NCI-H446 (cell line): Measurements from ENCODE around the gene CDC42BPB.

Source experiments
- DNase-seq, 2 experiments: peaks; one replicate each; lab custom pipeline; 2025; lab: John Stamatoyannopoulos, UW

The CDC42BPB gene

DNA sequence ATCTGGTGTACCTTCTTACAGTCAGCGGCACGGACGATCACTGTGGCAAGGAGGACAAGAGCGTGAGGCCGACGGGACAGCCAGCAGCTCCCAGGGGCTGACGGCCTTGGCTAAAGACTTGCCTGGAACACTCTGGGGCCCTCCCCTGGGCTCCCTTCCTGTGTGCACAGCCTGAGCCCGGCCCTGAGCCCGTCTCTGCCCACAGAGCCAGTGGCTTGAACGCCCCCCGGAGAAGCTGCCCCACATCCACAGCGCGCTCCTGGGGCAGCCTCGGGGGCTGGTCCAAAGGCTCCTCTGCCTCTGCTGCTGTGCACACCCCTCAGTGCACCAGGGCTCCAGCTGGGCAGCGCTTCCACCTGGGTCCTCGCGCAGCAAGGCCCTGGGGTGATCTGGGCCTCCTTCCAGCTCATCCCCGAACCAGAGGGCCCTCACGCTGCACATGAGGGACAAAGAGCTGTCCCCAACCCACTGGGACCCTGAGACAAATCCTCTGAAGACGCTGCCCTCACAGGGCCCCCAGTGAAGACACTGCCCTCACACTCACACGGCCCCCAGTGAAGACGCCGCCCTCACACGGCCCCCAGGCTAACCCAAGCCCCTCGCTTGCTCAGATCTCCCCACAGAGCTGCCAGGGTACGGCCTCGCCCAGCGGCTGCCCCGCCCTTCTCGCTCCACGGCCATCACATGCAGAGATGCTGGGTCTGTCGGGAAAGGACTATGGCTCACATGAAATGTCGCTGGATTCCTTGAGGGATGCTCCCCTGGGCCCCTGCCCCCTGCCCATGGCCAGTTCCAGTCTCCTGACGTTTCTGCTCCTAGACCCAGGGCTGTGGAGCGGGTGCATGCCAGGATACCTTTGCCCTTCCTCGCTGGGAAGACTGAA, 112.7 kb downstream of the CDC42BPB start:
- no peak for DNase-seq

- no peak for DNase-seq
Observed at GRCh38 chr14:102943979-102944378, 113.4 kb downstream of the CDC42BPB start.

- DNase-seq = no peak
Observed at GRCh38 chr14:102943454-102943853, 113.9 kb downstream of the CDC42BPB start.

DNA sequence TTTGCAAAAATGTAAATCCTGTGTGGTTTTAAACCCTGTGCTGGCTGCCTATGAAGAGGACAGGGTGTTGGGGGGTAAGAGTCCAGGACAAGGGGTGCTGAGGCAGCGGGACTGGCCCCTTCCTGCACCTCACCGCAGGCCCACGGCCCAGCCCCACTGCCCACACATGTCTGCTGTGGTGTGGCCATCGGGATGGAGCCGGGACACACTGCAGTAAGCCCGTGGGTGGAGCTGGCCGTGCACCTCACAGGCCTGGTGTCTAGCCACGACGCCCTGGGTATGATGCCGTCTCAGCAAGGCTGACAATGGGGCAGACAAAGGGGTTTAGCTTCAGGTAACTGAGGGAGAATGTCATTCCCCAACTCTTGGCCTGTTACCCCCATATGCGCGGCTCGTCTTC, 115.3 kb downstream of the CDC42BPB start:
- no peak for DNase-seq

DNA sequence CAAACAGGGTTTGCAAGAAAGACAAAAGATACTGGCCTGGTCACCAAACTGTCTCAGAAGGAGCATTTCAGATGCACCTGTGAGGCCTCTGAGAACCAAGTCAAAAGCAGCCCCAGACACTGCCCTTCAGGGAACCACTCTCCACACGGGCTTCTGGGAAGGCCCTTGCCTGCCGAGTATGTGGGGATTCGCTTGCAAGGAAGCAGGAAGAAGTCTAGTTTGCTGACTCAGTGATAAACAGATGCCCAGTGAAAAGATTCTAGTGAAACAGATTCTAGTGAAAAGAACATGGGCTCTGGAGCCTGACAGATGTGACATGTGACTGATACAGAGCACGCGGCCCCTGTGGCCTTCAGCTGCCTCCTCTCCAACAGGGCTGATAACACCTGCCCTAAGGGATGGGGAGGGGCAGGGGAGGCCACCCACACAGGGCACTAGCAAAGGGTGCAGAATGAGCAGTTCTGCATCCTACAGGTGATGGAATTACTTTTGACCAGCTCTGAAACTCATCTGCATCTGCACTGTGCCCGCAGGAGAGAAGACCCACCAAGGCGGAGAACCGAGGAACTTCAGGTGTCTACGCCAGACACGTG, 115.8 kb downstream of the CDC42BPB start:
- DNase-seq = no peak

DNA sequence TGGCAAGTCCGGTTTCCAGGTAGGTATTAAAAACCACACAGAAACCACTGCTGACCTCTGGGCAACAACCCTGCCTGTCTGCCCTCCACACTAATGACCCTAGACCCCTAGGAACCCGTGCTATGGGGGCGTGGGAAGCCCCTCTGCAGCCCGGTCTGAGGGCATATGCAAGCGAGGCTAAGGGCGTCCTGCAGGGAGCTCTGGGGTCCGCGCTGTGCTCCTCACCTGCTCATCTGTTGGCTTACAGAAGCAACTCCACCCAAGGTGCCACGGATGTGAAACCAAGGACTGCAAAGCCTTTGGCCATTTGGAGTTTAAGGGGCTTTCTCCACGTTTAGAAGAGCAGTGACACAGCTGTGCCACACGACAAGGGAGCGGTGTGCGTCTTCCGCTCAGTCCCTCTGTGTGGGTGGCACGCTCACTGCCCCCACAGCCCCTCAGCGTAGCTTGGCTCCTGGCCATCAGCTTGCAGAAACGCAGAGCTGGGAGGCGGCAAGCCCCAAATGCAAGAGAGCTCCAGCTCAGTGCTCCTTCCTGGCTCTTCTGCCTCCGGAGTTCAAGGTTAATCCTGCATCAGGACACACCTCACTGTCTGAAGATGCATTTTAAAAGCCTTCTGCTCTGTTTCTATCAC, 116.5 kb downstream of the CDC42BPB start:
- no peak for DNase-seq

DNA sequence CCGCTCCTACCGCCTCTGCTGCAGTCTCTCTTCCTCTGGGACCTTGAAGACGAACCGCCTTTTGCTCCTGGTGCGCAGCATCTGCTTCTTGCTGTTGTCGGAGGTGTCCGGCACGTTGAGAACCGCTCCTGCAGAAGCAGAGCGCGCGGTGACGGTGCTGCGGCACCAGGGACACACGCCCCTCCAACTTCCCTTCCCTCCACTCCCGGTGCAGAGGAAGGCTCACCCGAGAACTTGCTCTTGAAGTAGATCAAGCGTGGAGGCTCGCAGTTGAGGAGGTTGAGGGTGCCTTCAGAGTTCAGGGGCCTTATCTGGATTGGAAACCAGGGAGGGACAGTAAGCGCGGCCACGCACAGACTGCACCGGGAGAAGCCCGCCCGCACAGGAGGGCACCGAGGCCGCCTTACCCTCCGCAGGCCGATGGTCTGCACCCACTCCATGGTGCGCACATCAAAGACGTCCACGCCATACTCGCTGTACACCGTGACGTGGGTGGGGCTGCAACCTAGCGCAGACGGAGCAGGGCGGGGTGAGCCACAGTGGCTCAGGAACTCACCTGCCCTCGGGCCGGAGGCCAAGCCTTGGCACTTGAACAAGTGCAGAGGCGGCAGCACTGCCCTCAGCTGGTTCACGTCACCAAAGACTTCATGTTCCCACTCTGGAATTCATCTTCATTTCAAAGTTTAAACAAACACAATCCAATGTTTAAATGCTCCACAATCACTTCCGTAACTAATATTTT, 117.4 kb downstream of the CDC42BPB start:
- DNase-seq = no peak

- DNase-seq = no peak
Observed at GRCh38 chr14:102939329-102939728, 118.0 kb downstream of the CDC42BPB start.

GRCh38 chr14:102938191-102938590, 119.2 kb downstream of the CDC42BPB start:
- no peak for DNase-seq

DNA sequence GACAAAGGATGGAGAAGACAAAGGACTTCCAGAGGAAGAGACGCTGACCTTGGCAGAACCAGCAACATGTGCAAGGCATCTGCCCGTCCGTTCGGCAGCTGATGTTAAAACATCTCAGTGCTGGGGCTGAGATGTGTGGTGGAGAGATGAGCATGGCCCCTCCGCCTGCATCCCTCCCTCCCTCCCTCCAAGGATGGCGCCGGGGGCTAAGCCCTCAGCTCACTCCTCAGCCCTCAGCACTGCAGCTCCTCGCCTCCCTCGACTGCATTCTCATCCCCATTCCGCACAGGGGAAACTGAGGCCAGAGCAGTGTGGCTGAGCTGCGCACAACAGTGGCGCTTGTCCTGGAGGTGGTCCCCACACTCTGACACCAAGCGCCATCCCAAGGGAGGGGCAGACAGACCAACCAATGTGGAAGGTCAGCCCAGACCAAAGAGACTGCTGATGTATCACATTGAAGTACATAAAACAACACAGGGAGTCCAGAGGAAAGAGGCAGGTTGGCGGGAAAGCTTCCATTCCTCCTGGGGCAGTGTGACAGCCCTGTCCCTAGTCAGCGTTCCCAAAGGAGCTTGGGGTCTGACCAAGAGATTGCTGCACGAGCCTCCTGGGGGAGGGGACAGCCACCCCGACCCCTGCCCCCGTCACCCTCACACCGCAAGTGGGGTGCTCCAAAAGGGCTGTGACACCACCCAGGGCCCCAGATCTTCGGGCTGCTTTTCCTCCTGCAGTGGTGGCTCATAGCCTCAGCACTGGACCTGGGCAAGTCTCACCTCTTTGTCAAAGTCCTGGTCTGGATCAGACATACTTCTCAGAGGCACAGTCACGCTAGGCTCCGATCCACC, 119.8 kb downstream of the CDC42BPB start:
- no peak for DNase-seq

- DNase-seq = no peak
Observed at GRCh38 chr14:102935756-102936155, 121.6 kb downstream of the CDC42BPB start.

DNA sequence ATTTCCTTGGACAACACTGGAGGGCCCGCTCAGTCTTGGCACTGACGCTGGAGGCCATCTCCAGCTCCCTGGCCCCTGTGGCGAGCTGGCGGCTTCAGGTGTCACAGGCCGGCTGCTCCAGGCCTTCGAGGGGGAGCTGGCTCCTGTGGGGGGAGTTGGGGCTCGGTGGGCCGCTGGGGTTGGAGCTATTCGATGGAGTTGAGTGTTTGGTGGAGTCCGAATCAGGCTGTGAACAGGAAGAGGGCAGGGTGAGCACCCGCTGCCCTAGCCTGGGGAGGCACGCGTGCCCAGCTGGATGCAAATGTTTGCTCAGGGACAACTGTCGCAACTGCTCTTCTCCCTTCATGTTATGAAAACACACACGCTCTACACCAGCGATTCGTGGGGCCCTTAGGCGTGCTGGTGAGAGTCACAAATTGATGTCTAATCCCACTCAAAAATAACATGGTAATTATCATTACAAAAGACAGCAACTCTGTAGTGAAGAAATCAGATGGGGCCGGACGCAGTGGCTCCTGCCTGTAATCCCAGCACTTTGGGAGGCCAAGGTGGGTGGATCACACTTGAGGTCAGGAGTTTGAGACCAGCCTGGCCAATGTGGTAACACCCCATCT, 123.6 kb downstream of the CDC42BPB start:
- DNase-seq = no peak

- DNase-seq = no peak
Observed at GRCh38 chr14:102932484-102933248, 124.7 kb downstream of the CDC42BPB start.

DNA sequence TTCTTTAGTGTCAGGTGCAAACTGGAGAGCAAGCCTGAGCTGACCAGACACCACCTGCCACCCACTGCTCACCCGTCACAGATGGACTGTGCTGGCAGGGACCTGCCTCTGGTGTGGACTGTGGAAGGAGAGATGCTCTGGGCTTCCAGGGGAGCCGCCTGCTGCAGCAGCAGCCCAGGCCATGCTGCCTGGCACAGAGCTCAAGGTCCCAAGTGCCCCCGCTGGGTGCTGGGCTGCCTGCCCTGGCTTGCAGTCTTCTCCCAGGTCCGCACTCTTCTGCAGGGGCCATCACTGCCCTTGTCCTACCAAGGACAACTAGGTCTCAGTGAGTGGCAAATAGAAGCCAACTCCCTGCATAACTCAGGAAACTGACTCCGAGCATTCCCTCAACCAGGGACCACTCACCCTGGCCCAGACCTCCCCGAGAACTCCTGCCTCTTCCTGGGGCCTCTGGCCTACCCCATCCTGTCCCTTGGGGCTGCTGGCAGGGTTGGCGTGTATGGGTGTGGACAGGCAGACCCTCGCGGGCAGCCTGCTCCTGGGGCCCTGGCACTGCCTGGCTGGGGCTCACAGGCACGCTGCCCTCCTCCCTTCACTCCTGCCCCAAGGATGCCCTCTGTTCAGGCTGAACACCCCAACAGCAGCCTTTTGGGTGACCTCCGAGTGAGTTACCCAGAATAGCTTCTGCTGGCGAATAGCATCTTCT, 125.6 kb downstream of the CDC42BPB start:
- DNase-seq = no peak

GRCh38 chr14:102930753-102931579, 126.4 kb downstream of the CDC42BPB start:
- no peak for DNase-seq

GRCh38 chr14:102930138-102930752, 127.1 kb downstream of the CDC42BPB start:
- no peak for DNase-seq

GRCh38 chr14:102929241-102930137, 127.9 kb downstream of the CDC42BPB start:
- DNase-seq = no peak
